LNCAP (cell line): ENCODE results near the gene EPS15.

ENCODE experiments used
- CTCF ChIP-seq: fragments of 450-650 bp; IDR thresholded peaks from 2 replicates; pipeline ENCODE4 v1.5.1; 2017; ENCODE audit warnings: mild to moderate bottlenecking

EPS15 gene

GRCh38 chr1:51506537-51506936 is 12.5 kb downstream of the EPS15 start:
- TF ChIP-seq CTCF: no peak

GRCh38 chr1:51504806-51505525 is 14.1 kb downstream of the EPS15 start:
- no peak for TF ChIP-seq CTCF

- TF ChIP-seq CTCF: no peak
Observed at GRCh38 chr1:51499694-51500093, 19.4 kb downstream of the EPS15 start.

GRCh38 chr1:51498924-51499323 is 20.1 kb downstream of the EPS15 start:
- TF ChIP-seq CTCF: no peak

- no peak for TF ChIP-seq CTCF
Observed at GRCh38 chr1:51497340-51497739, 21.7 kb downstream of the EPS15 start.

GRCh38 chr1:51494138-51494830 is 24.8 kb downstream of the EPS15 start:
- TF ChIP-seq CTCF: no peak

GRCh38 chr1:51491166-51491981 is 27.7 kb downstream of the EPS15 start:
- no peak for TF ChIP-seq CTCF
